ENCODE measurements around the gene PIN4.
"Not testable (repeated sequence)": the region's sequence is repeated elsewhere in the genome, so short reads cannot be mapped to it uniquely, and the experiment has no call there.

Gene PIN4

DNA sequence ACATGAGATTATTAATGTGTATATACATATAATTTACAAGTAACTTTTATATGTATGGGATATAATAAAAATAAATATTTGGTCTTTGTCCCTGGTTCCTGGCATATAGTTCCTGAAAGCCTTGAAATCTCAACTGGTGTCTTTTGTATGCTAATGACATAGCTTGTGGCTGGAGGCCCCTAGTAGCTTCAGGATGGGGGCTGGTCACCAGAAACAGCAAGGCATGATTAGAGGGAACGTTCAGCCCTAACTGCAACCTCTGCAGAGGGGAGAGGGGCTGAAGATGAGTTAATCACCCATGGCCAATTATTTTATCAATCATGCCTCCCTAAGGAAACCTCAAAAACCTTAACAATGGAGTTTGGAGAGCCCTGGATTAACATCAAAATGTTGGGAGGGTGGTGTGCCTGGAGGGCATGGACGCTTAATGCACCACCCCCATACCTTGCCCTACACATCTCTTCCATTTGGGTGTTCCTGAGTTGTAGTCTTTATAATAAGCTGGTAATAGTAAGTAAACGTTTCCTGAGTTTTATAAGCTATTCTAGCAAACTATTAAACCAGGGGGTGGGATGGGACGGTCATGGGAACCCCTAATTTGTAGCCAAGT is 21.3 kb downstream of the PIN4 start:
- no peak for DNase-seq

- DNase-seq, result no peak
These were observed 21.9 kb downstream of the PIN4 start for GRCh38 chrX:72203421-72203820.

- DNase-seq, result no peak
These were observed 24.1 kb downstream of the PIN4 start for GRCh38 chrX:72205706-72206105.

DNA sequence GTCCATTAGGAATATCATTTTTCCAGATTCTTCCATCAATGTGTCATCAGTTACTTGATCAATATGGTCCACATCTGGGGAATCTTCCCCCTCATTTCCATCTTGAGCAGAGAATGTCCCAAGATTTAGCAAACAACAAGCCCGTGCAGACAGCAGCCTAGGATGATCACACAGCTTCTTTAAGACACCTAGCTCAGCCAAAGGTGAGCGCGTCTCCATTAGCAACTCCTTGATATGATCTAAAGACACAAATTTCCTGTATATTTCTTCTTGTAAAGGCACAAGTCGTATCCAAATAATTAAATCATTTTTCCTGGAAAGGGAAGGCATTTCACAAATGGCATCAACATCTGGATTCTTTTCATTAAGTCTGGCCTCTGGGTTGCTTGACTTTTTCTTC is 25.8 kb downstream of the PIN4 start:
- no peak for DNase-seq

DNA sequence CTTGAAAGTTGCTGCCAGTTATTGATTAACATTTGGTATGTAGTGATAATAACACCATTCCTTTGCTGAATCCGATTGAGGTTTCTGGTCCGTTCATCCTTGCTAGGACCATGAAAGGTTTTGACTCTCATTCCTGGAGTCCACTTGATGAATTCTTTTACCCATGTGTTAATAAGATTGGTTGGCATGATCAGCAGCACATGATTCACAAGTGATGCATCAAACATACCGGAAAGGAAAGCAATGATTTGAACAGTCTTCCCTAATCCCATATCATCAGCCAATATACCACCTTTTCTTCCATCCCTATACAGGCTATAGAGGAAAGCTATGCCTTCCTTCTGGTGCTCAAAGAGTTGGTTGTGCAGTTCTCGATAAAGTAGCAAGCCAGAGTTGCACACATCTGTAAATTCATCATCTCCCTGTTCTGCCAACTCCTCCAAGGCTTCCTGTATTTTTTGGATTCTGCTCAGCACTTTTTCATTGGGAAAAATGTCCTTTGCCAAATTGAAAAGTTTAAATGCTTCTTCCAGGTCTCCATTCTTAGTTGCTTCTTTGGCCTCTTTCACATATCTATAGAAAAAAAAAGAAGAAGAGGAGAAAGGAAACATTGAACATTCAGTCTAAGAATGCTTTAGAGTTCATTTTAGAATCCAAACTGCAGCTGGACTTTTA is 26.7 kb downstream of the PIN4 start:
- DNase-seq, result no peak

DNA sequence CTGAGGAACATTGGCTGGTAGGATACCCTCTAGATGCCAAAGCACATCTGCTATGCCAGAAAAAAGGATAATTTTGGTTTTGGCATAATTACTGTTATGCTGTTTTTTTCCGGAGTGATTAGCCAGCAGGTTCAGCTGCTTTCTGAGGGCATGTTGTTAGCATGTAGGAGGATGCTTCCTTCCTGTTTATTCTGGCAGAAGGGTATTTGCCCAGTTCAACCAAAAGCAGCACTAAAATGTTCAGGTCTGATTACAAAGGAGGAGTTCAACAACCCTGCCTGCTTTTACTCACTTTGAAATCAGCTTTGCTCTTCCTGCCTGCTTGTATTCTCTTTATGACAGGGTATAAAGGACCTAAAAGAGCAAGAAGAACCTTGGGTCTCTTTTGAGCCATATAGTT is 35.4 kb downstream of the PIN4 start:
- DNase-seq, result no peak

GRCh38 chrX:72220375-72220774 is 38.8 kb downstream of the PIN4 start:
- DNase-seq, result not testable (repeated sequence)

GRCh38 chrX:72230290-72230689 is 48.7 kb downstream of the PIN4 start:
- no peak for DNase-seq

- DNase-seq, result no peak
These were observed 55.3 kb downstream of the PIN4 start for GRCh38 chrX:72236841-72237240.

DNA sequence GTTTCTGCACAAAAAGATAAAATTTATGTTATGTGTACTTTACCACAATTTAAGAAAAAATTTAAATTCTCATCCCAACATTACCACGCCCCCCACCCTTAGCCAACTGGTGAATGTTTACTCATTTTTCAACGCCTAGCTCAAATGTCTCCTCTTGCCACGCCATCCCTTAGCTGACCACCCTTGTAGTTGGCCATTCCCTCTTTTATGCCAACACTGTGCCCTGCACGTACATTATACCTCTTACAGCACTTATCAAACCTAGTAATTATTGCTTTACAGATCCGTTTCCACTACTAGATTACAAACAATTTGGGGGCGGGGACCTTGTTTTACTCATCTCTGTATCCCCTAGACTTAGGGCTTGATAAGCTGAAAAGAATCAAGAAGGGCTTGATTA is 56.6 kb downstream of the PIN4 start:
- no peak for DNase-seq

- peak; percentile 68 for DNase-seq
These were observed 57.3 kb downstream of the PIN4 start, which contains the start of gene ERCC6L for GRCh38 chrX:72238721-72239475. TSS of gene ERCC6L (minus strand) at chrX:72239027. CDS start at chrX:72238911, 116 bp downstream.

DNA sequence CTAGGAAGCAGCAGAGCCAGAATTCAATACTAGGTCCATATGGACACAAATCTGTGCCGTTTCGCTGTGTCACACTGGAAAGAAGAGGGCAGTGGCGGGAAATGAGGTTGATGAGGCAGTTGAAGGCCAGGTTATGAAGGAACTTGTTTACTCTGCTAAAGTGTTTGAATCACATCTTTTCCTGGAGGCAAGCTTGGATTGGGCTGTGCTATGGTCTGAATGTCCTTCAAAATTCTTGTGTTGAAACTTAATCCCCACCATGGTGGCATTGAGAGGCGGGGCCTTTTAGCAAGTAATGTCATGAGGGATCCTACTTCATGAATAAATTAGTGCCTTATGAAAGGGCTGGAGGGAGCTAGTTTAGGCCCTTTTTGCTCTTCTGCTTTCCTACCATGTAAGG is 59.4 kb downstream of the PIN4 start:
- DNase-seq, result no peak

GRCh38 chrX:72243472-72243871 is 61.9 kb downstream of the PIN4 start:
- DNase-seq, result no peak

- DNase-seq, result peak; percentile 5
These were observed 64.0 kb downstream of the PIN4 start for GRCh38 chrX:72245461-72246089.

GRCh38 chrX:72247206-72247942 is 65.8 kb downstream of the PIN4 start:
- peak; percentile 36 for DNase-seq
